HG02943 (cell line): ENCODE data around the gene UBP1.

Source experiments
- ATAC-seq: cut with Tn5 transposase; IDR thresholded peaks from one replicate; pipeline ENCODE4 v1.9.1; 2021; ENCODE audit warnings: mild to moderate bottlenecking, low read depth, moderate library complexity; ENCODE audit not compliant: unreplicated experiment

The UBP1 gene

DNA sequence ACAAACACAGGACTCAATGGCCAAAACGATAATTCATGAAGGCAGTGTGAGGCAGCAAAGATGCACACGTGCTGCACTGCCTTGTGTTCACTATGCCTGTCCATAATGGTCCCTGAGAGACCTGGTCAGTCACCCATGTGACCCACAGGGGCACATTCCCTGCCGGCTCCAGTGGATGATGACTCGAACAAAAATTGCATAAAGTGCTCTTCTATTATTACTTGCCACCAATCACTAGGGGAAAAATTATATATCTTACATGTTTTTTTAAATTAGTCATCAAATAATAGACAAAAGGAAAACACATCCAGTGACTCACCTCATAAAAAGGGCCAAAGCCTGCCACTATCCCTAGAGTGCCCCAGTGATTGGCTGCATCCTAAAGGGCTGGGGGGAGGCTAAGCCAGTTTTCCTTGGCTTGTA lies 47.5 kb downstream of the UBP1 start:
- ATAC-seq: no peak

- no peak for ATAC-seq
These were observed 48.1 kb downstream of the UBP1 start for GRCh38 chr3:33392144-33392543.

DNA sequence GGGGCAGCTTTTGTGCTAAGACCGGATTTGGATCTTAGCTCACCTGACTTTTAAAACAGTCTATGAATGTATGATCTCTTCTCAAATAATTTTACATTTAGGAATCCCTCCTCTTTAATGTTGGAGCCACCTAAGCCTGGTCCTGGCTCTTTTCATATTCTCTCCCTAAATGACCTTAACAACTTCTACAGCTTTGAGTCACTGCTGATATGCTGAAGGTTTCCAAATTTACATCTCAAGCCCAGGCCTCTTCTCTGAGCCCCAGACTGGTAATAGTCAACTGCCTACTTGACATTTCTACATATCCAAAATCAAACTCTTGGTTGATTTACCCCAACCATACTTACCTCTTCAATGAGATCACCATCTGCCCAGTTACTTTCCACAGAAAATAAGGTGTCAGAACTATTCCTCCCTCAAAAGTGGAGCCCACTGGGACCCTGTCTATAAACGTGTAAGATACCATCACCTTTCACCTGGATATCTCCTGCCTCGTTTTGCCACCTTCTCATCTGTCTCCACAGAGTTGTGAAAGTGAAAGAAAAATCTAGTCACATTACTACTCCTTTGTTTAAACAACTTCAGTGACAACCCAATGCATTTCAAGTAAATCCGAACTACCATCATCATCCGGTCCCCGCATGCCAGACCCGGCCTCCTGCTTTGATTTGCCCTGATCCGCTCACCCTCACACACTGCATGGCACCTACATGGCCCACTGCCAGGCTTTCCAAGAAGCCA lies 48.8 kb downstream of the UBP1 start:
- ATAC-seq: no peak

GRCh38 chr3:33389908-33390307 lies 50.3 kb downstream of the UBP1 start:
- ATAC-seq: no peak

- ATAC-seq: no peak
These were observed 51.7 kb downstream of the UBP1 start for GRCh38 chr3:33388374-33389100.

DNA sequence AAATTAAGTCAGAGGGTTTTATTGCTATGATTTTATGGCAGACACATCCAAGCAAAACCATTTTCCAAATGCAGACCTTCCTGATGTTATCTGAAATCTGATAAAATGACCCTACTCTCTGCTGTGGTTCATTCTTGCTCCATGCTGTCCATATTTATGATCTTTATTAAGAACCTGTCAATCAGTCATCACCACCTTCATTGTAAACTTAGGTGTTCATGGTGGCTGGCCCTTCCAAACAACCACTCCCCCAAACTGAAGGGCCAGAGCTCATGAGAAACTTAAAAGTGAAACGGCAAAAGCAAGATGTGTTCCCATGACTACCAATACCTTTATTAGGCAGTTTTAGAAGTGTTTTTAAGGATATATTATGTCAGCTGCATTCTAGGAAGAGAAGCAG lies 53.6 kb downstream of the UBP1 start:
- no peak for ATAC-seq

GRCh38 chr3:33385423-33385822 lies 54.8 kb downstream of the UBP1 start:
- no peak for ATAC-seq

- no peak for ATAC-seq
These were observed 56.3 kb downstream of the UBP1 start for GRCh38 chr3:33383951-33384350.

- no peak for ATAC-seq
These were observed 59.6 kb downstream of the UBP1 start for GRCh38 chr3:33380653-33381052.

GRCh38 chr3:33377931-33378330 lies 62.3 kb downstream of the UBP1 start:
- no peak for ATAC-seq

DNA sequence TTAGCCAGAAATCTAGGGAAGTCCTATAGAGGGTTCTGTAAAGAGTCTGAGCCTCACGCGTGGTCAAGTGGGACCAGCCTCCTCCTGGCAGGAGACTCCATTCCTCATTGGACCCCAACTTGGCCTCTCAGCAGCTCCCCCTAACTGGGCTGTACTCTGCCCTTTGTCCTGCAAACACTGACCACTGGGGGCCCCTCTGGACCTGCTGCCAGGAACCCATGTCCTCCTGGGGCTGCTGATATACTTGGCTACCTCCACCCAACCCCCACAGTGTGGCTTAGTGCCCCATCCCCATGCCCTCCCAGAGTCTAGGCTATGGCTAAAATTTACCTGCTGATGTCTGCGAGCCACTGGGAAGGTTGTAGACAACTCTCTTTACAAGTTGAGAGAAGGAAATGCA lies 62.7 kb downstream of the UBP1 start:
- ATAC-seq: no peak

GRCh38 chr3:33373082-33373437 lies 67.1 kb downstream of the UBP1 start:
- no peak for ATAC-seq

- no peak for ATAC-seq
These were observed 67.8 kb downstream of the UBP1 start for GRCh38 chr3:33372218-33373081.

DNA sequence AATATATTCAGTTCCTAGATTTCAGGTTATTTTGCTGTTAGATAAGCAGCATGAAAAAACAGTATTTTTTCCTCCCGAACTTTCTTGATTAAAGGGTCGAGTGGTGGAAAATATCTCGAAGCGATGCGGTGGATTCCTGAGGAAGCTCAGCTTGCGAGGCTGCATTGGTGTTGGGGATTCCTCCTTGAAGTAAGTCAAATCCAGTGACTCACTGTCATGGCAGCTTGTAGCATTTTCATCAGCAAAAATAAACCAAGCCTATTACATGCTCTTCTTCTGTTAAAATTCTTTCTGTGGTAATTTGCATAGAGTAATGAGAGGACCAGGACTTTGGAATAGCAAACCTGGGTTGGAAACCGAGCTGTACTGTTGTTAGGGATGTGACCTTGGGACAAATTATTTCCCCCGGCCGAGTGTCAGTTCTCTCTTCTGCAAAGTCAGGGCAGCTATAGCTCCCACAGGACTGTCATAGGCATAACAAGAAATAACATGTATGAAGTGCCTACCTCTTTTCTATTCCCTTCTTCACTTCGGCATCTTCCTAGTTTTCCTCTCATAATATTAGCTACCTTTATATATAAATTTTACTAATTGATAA lies 75.6 kb downstream of the UBP1 start:
- ATAC-seq: no peak

DNA sequence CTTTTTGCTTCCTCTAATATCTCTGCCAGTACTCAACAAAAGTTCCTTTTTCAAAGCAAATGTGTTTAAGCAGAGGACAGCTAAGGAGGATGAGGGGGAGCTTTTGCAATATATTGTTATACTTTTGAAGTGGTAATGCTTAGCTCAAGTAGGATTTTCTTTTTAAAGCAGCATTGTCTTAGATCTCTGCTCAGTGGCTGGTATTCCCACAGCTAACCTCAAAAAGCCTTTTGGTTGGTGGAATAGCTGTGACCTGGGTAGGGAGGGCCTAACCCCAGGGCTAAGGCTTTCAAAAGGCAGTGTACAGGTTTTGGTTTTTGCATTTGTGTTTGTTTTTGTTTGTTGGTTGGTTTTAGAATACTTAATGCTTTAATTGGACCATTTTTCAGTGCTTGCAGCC lies 76.1 kb downstream of the UBP1 start:
- no peak for ATAC-seq

DNA sequence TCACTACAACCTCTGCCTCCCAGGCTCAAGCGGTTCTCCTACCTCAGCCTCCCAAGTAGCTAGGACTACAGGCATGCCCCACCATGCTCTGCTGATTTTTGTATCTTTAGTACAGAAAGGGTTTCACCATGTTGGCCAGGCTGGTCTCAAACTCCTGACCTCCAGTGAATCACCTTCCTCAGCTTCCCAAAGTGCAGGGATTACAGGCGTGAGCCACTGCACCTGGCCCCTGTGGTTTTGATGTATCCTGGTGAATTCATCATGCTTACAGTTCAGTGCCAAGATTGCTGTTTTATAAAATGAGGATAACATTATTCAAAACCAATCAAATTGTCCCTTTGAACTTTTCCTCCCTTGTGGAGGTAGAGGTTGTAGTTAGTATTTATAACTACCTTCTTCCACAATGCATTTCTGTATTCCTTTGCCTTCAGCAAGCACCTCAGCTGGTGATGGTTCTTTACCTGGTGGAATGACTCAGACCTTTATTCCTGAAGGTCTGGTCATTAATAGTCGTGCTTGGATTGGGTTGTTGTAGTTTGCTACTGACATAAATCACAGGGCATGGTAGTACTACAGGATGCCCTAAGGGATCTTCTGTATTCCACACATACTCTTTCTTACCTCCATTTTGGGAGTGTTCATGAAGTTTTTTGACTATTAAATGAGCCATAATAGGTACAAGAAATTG lies 76.9 kb downstream of the UBP1 start:
- no peak for ATAC-seq

DNA sequence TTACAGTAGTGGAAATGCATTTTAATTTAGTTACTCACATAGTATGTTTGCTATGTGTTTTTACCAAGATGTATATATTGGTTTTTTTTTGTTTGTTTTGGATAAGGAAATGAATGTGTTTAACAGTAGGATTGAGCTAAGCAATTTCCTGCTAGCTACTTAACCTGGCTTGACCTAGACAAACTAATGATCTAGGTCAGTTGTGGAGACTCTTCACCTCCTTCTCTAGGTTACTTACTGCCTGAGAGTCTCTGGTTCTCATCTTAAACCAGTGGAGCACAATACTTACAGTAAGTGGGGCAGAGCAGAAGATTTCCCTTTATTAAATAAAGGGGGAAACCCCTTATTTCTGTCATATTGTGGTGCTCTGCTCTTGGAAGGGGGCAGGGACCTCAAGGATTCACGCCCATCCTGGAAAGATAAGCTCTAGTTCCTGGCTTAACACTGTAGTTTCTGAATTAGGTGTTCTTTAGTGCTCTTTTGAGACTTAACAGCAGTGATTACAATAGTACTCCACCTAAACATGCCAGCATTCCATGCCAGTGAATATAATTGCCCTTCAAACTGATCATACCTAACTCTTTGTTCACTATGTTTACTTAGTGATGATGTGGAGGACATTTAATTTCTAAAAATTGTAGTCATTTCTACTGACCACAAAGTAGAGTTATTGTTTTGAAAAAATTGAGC lies 79.9 kb downstream of the UBP1 start:
- no peak for ATAC-seq

GRCh38 chr3:33358172-33358781 lies 81.9 kb downstream of the UBP1 start:
- no peak for ATAC-seq

DNA sequence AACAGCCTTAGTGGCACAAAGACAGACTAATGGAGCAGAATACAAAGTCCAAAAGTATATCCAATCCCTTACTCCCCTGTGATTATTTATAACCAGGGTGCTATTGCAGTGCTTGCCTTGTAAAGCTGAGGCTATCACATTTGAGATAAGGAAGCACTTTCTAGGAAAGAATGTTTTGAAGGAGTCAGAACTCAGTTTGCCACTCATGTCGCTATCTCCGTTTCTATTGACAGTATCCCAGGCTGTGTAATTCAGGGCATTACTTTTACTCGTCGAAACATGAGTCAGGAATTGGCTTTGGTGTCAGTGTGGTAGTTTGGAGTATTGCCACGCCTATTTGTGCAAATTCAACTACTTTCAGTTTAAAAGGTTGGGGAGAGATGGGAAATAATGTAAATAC lies 84.6 kb downstream of the UBP1 start:
- ATAC-seq: no peak
